ENCODE measurements around the gene CRISP2. TPM values are rescaled to one million over a fixed set of nuclear protein-coding genes. Genes with fewer than 3 reads are reported as not detected.
"Not testable (repeated sequence)": the region's sequence is repeated elsewhere in the genome, so short reads cannot be mapped to it uniquely, and the experiment has no call there.

CRISP2 gene, protein sequence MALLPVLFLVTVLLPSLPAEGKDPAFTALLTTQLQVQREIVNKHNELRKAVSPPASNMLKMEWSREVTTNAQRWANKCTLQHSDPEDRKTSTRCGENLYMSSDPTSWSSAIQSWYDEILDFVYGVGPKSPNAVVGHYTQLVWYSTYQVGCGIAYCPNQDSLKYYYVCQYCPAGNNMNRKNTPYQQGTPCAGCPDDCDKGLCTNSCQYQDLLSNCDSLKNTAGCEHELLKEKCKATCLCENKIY
- total RNA-seq (not detected), polyA plus RNA-seq (not detected), total RNA-seq (0 reads per million in 6 experiments)

DNA sequence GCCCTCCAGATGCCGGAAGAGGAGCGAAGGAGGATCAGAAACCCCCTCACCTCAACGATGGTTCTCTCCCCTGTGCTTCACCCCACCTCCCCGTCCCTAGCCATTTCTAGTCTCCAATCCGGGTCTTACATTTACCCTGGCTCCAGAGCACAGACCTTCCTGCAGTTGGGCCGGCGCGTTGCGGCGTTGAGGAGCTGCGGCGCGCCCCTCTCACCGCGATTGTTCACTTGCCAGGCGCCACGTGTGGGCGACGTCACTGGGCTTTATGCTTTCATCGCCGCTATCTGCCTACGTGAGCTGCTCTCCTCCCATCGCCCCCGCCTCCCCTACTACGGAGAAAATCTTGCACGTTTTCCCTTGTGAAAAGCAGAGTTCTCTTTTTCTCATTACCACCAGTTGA is at the start of gene CRISP2:
TSS of gene CRISP2 (minus strand) at position 198 of the 400 bp plus-strand sequence. CDS start 4,347 bp downstream, outside the sequence.
- no peak for DNase-seq
- H3K4me1 Mint-ChIP-seq: no peaks in the 10 kb centered on the region
- no peak for ATAC-seq

DNA sequence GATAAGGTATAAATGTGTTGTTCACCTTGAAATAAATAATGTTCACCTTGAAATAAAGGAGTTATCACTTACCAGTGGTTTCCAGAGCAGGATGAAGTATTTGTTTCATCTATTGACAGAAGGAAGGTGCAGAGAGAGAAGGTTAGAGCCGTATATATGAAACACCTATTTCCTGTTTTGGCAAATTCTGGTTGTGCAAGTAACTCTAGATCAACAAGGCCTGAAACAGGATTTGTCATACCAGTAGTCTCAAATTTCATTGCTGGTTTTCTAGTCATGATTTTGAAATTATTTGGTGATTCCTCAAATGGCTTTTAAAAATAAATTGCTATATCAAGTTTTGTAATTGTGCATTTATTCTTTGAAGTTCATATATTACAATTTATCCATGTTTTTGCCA is 30.9 kb upstream of the CRISP2 start, which contains the start of gene CRISP3:
TSS of gene CRISP3 (minus strand) at position 130 of the 400 bp plus-strand sequence. CDS start at position 109, 21 bp downstream.
- ATAC-seq: no peak
- H3K27me3 Mint-ChIP-seq: no peaks in the 10 kb centered on the region
- H3K4me1 Mint-ChIP-seq: no peaks in the 10 kb centered on the region
- no peaks in the 10 kb centered on the region for H3K36me3 Mint-ChIP-seq
- DNase-seq: no peak
- peaks cover 0 to 2% (median 0%) of the 10 kb centered on the region in 9 donors for H3K9me3 Mint-ChIP-seq
- POLR2A ChIA-PET: no interaction called here
- no peak within 1 kb of the TSS for H3K4me3 Mint-ChIP-seq
- no peak within 1 kb of the TSS for H3K27ac Mint-ChIP-seq

More for the DNA sequence above, at the start of gene CRISP2:
- Mint-ChIP-seq H3K9me3 (peaks cover 0 to 13% (median 3%) of the 10 kb centered on the region in 9 donors), H3K27ac (no peak within 1 kb of the TSS), H3K36me3 (no peaks in the 10 kb centered on the region), H3K4me3 (no peak within 1 kb of the TSS), H3K27me3 (no peaks in the 10 kb centered on the region)
- POLR2A ChIA-PET: no interaction called here

DNA sequence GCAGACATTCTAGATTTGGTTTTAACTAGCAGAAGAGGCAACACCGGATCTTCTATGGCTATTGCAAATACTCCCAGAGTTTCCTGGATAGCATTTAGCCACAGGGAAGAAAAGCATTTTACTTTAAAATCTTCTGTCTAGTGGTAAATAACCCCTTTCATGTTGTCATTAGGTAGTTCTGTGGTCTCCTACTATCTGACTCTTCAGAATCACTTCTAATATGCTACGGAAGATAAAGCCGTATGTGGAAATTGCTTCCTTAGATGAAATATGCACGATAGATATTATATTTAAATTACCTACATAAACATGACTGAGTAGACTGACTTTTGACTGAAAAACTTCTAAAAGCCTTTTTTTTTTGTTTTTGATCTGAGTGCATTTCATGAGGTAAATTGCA is 30.1 kb upstream of the CRISP2 start:
- DNase-seq (no peak), ATAC-seq (no peak)
- H3K27me3 Mint-ChIP-seq: no peaks in the 10 kb centered on the region
- no peaks in the 10 kb centered on the region for H3K4me1 Mint-ChIP-seq
- no peak overlapping the region for H3K4me3 Mint-ChIP-seq
- peaks cover 0 to 2% (median 0%) of the 10 kb centered on the region in 9 donors for H3K9me3 Mint-ChIP-seq
- H3K27ac Mint-ChIP-seq: no peak overlapping the region
- H3K36me3 Mint-ChIP-seq: no peaks in the 10 kb centered on the region
- POLR2A ChIA-PET: no interaction called here

DNA sequence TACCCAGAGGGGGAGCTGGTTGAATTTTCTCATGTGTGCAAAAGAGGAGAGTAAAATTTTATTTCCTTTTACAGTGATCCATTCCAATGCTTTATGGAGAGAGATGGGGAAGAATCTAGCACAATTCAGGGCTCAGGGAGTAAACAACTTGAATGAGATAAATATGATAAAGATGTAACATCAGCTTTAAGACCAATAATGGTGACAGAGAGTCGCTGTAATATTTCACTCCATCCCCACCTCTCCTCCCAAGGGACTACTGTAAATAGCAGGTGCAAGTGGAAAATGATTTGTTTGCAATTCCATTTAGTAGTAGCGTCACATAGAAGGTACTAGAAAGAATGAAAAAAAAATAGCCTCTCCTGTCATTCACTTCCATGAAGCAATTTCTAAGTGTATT is 26.1 kb upstream of the CRISP2 start:
- H3K4me3 Mint-ChIP-seq: no peak overlapping the region
- H3K9me3 Mint-ChIP-seq: peaks cover 0 to 5% (median 0%) of the 10 kb centered on the region in 9 donors
- H3K4me1 Mint-ChIP-seq: no peaks in the 10 kb centered on the region
- no peaks in the 10 kb centered on the region for H3K36me3 Mint-ChIP-seq
- POLR2A ChIA-PET: no interaction called here
- no peaks in the 10 kb centered on the region for H3K27me3 Mint-ChIP-seq
- DNase-seq (no peak), ATAC-seq (no peak)
- no peak overlapping the region for H3K27ac Mint-ChIP-seq

DNA sequence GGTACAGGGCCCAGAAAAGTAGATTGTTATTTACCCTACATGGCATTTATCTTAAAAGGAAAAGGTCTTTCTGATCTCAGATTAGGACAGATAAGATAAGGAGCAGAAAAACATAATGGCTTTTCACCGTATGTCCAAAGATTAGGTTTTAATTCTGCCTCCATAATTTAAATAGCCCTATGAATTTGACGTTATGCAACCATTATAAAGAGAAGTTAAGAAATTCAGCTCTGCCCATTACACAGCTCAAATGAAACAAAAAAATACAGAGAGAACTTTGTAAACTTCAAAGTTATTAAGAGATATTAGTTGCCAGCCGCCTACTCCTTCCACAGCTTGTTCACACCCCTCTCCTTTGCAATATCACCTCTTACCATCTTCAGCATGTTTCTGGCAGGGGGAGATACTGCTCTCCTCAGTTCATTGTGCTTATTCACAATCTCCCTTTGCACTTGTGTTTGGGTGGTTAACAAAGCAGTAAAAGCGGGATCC is 22.7 kb upstream of the CRISP2 start:
- Mint-ChIP-seq H3K27ac (no peak overlapping the region), H3K36me3 (no peaks in the 10 kb centered on the region), H3K4me3 (no peak overlapping the region), H3K4me1 (no peaks in the 10 kb centered on the region), H3K9me3 (peaks cover 0 to 3% (median 0%) of the 10 kb centered on the region in 9 donors), H3K27me3 (no peaks in the 10 kb centered on the region)
- ATAC-seq (no peak), DNase-seq (no peak)
- POLR2A ChIA-PET: no interaction called here

DNA sequence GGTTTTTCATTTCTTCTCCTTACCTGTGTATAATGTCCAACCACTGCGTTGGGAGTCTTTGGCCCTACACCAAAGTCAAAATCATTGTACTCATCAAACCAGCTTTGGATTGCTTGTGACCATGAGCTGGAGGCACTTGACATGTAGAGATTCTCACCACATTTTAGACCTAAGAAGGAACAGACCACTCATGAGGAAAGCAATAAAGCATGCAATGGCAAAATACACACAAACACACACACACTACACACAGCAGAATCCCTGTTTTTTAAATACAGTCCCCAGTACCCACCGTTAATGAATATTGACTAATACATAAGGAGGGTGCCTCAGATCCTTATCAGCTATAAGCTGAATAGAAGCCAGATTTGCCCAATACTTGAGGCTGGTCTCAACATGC is 20.3 kb upstream of the CRISP2 start:
- Mint-ChIP-seq H3K4me3 (no peak overlapping the region), H3K36me3 (no peaks in the 10 kb centered on the region), H3K27ac (no peak overlapping the region), H3K27me3 (no peaks in the 10 kb centered on the region), H3K9me3 (peaks cover 0 to 4% (median 0%) of the 10 kb centered on the region in 9 donors), H3K4me1 (no peaks in the 10 kb centered on the region)
- DNase-seq: no peak
- ATAC-seq: no peak
- POLR2A ChIA-PET: no interaction called here

DNA sequence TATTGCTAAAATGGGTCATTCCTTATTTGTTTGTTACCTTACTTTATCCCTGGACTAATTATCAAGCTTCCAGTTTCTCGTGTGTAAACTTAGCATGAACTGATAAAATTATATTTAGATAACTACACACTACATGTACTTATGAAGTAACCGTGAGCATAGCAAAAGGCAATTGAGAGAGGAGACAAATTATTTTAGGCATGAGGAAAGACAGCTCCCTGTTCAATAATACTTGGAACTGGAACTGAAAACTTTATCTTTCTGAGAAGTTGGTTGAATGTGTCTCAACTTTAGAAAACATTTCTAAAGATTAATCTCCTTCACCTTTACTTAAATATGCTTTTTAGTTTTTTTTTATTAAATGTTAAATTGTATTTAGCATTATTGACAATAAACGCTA is 19.4 kb upstream of the CRISP2 start:
- POLR2A ChIA-PET: no interaction called here
- DNase-seq (no peak), ATAC-seq (no peak)
- Mint-ChIP-seq H3K9me3 (peaks cover 0 to 6% (median 0%) of the 10 kb centered on the region in 9 donors), H3K27ac (no peak overlapping the region), H3K27me3 (no peaks in the 10 kb centered on the region), H3K4me3 (no peak overlapping the region), H3K4me1 (no peaks in the 10 kb centered on the region), H3K36me3 (no peaks in the 10 kb centered on the region)

DNA sequence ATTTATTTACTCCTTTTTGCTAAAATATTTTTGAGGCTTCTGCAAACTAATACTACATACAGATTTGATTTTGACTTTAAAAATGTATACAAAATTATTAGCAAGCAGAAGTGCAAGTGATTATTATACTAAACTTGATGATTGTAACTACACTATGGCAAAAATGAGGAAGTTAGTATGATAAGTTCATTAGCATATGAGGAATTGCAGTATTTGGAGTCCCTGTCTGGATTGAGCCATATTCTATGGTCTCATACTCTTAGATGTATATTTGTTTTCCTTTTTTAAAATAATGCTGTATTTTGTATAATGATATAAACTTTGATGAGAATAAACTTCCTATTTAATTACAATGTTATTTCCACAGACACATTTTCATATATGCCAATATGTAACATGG is 16.9 kb upstream of the CRISP2 start:
- Mint-ChIP-seq H3K4me3 (no peak overlapping the region), H3K27me3 (no peaks in the 10 kb centered on the region), H3K36me3 (no peaks in the 10 kb centered on the region), H3K9me3 (peaks cover 0 to 7% (median 0%) of the 10 kb centered on the region in 9 donors), H3K27ac (no peak overlapping the region), H3K4me1 (no peaks in the 10 kb centered on the region)
- ATAC-seq (no peak), DNase-seq (no peak)
- POLR2A ChIA-PET: no interaction called here

DNA sequence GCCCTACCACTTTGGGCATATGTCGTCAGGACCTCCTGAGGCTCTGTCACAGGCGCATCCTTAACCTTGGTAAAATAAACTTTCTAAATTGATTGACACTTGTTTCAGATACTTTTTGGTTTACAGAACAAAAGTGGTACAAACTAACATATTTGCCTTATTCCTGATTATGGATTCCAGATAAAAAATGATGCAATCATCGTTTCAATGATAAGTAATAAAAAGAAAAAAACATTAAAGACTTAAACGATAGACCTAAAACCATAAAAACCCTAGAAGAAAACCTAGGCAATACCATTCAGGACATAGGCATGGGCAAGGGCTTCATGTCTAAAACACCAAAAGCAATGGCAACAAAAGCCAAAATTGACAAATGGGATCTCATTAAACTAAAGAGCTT is 10.6 kb upstream of the CRISP2 start:
- H3K4me1 Mint-ChIP-seq, DNase-seq, H3K27ac Mint-ChIP-seq, H3K27me3 Mint-ChIP-seq, H3K4me3 Mint-ChIP-seq, POLR2A ChIA-PET, H3K36me3 Mint-ChIP-seq, ATAC-seq: not testable (repeated sequence)
- H3K9me3 Mint-ChIP-seq: peaks cover 0 to 22% (median 6%) of the 10 kb centered on the region in 9 donors

DNA sequence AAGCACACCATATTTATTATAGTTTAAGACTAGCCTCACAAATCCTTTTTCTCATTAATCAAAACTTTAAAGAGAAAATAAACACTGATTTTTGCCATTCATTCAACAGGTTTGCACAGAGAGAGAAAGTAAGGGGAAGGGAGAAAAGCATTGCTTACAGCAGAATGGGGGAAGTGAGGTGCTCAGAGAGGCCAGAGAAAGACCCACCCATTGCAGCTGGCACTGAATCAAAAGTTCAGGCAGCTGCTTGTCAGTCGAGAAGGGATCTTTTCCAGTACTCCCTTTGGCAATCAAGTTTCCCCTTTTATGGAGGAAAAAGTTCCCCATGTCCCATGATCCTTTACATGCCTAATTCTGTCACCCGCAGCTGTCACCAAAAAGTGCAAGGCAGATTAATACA is 8.0 kb upstream of the CRISP2 start:
- POLR2A ChIA-PET: no interaction called here
- ATAC-seq: no peak
- no peaks in the 10 kb centered on the region for H3K36me3 Mint-ChIP-seq
- no peak for DNase-seq
- H3K4me1 Mint-ChIP-seq: no peaks in the 10 kb centered on the region
- H3K9me3 Mint-ChIP-seq: peaks cover 0 to 22% (median 5%) of the 10 kb centered on the region in 9 donors
- H3K27me3 Mint-ChIP-seq: no peaks in the 10 kb centered on the region
- H3K4me3 Mint-ChIP-seq: no peak overlapping the region
- no peak overlapping the region for H3K27ac Mint-ChIP-seq

DNA sequence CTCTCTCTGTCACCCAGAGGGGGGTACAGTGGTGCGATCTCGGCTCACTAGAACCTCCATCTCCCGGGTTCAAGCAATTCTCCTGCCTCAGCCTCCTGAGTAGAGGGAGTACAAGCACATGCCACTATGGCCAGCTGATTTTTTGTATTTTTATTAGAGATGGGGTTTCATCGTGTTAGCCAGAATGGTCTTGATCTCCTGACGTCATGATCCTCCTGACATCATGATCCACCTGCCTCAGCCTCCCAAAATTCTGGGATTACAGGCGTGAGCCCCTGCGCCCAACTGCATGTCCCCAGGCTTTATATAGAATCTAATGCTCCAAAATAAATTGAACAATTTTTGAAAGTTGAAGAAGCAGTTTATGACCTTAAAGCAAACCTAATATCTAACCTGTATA is 7.0 kb upstream of the CRISP2 start:
- Mint-ChIP-seq H3K27me3 (no peaks in the 10 kb centered on the region), H3K27ac (no peak overlapping the region), H3K4me3 (no peak overlapping the region), H3K9me3 (peaks cover 0 to 18% (median 5%) of the 10 kb centered on the region in 9 donors), H3K4me1 (no peaks in the 10 kb centered on the region), H3K36me3 (no peaks in the 10 kb centered on the region)
- no peak for DNase-seq
- POLR2A ChIA-PET: no interaction called here
- no peak for ATAC-seq

DNA sequence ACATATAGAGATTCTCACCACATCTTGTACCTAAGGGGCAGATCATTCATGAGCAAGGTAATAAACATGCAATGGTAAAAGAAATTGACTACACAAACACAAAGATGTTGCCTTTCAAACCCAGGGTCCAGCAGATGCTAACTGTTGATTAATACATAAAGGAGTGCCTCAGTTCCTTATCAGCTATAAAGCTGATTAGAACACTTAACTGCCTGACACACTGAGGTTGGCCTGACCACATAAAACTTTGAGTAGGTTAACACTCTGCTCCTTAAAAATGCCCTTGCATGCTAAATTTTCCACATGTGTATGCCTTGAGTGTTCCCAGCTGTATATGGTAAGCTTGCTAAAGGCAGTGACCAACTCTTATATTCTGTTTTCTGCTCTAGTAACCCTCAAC is 14.9 kb downstream of the CRISP2 start:
- no peak for DNase-seq
- H3K36me3 Mint-ChIP-seq: peaks cover 0 to 3% (median 0%) of the 10 kb centered on the region in 3 donors
- no peaks in the 10 kb centered on the region for H3K4me1 Mint-ChIP-seq
- ATAC-seq: no peak
- no peak overlapping the region for H3K4me3 Mint-ChIP-seq
- H3K27ac Mint-ChIP-seq: no peak overlapping the region
- H3K27me3 Mint-ChIP-seq: no peaks in the 10 kb centered on the region
- POLR2A ChIA-PET: no interaction called here
- peaks cover 0 to 19% (median 11%) of the 10 kb centered on the region in 9 donors for H3K9me3 Mint-ChIP-seq

DNA sequence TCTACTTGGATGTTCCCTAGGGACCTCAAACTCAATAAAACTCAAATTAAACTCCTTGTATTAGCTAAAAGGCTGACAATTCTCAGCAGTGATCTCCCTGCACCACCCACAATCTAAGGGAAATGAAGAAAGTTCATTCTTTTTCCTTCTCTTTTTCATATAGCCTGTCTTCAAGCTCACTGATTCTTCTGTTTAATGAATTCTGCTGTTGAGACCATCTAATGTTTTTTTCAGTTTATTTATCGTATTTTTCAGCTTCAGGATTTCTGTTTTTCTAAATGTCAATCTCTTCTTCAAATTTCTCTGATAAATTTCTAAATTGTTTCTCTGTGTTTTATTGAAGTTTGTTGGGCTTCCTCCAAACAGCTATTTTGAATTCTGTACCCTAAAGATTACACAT is 19.8 kb downstream of the CRISP2 start:
- DNase-seq (no peak), ATAC-seq (no peak)
- Mint-ChIP-seq H3K36me3 (peaks cover 0 to 5% (median 0%) of the 10 kb centered on the region in 3 donors), H3K27me3 (no peaks in the 10 kb centered on the region), H3K9me3 (peaks cover 8 to 35% (median 14%) of the 10 kb centered on the region in 9 donors), H3K4me1 (no peaks in the 10 kb centered on the region), H3K4me3 (no peak overlapping the region), H3K27ac (no peak overlapping the region)
- POLR2A ChIA-PET: no interaction called here

DNA sequence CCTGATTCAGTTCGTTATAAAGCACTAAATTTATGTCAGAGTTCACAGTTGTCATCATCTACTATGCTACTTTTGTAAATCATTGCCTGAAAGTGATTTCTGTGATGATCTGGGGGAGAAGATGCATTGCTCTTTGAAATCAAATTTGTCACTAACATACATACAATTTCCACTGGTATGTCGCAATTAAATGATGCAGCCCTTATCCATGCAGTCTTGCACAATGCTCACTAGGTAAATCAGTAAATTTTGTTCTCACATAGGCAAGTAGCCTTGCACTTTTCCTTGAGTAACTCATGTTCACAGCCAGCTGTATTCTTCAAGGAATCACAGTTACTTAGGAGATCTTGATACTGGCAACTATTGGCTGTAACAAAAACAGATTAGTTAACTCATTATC is 20.8 kb downstream of the CRISP2 start:
- Mint-ChIP-seq H3K27me3 (no peaks in the 10 kb centered on the region), H3K4me1 (no peaks in the 10 kb centered on the region), H3K4me3 (no peak overlapping the region), H3K9me3 (peaks cover 8 to 35% (median 14%) of the 10 kb centered on the region in 9 donors), H3K36me3 (peaks cover 0 to 5% (median 0%) of the 10 kb centered on the region in 3 donors), H3K27ac (no peak overlapping the region)
- DNase-seq (no peak), ATAC-seq (no peak)
- POLR2A ChIA-PET: no interaction called here

All from naive thymus-derived CD8-positive, alpha-beta T cell (primary cell).